ENCODE measurements around the gene FIZ1.
A peak's percentile ranks its signal among the peaks of the same experiment; 100 is the strongest.

The FIZ1 gene, protein sequence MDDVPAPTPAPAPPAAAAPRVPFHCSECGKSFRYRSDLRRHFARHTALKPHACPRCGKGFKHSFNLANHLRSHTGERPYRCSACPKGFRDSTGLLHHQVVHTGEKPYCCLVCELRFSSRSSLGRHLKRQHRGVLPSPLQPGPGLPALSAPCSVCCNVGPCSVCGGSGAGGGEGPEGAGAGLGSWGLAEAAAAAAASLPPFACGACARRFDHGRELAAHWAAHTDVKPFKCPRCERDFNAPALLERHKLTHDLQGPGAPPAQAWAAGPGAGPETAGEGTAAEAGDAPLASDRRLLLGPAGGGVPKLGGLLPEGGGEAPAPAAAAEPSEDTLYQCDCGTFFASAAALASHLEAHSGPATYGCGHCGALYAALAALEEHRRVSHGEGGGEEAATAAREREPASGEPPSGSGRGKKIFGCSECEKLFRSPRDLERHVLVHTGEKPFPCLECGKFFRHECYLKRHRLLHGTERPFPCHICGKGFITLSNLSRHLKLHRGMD

DNA sequence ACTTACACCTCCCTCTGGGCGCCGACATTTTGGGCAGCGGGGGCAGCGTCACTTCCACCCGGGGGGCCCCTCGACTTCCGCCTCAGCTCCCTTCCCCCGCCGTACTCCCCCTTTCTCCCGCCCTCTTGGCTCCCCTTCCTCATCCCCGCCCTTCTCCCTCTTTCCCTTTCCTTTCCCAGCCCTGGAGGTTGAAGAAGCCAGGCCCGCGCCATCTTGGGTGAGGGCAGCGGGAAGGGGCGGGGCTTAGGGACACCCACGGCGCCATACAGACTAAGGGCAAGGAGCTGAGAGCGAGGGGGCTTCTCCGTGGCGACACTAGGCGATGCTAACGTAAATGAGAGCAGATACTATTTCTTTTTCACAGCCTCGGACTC, at the start of gene FIZ1:
TSS of gene FIZ1 (minus strand) at position 50 of the 374 bp plus-strand sequence. CDS start 1,652 bp downstream, outside the sequence.
- DNase-seq, result peak; percentile 98 to 99 (median 99)

DNA sequence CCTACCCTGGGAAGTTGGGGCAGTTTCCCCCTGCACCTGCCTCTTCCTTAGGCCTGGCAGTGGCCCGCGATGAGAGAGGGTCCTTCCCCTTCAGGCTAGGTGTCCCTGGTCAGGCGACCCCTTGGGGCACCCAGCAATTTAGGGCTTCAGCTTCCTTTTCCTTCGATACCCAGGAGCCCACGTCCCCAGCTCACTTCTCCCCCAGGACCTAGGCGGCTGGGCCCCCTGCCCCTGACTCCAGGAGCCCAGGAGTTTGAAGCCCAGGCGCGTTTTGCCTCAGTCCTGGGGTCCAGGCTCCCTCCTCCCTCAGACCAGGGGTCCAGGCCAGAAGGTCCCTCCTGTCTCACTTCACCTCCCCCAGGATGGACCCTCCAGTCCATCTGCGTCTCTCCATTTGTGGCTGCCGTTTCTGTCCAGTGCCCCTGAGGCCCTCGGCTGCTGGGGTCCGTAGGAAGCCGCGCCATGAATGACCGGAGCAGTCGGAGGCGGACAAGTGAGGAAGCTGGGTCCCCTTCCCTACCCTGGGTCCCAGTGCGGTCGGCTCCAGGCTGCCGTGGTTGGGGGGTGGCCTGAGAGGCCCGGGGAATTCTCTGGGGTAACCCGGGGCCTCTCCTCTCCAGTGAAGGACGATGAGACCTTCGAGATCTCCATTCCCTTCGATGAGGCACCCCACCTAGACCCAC, 49.4 kb upstream of the FIZ1 start:
- peak; percentile 25 to 36 (median 35) for DNase-seq

DNA sequence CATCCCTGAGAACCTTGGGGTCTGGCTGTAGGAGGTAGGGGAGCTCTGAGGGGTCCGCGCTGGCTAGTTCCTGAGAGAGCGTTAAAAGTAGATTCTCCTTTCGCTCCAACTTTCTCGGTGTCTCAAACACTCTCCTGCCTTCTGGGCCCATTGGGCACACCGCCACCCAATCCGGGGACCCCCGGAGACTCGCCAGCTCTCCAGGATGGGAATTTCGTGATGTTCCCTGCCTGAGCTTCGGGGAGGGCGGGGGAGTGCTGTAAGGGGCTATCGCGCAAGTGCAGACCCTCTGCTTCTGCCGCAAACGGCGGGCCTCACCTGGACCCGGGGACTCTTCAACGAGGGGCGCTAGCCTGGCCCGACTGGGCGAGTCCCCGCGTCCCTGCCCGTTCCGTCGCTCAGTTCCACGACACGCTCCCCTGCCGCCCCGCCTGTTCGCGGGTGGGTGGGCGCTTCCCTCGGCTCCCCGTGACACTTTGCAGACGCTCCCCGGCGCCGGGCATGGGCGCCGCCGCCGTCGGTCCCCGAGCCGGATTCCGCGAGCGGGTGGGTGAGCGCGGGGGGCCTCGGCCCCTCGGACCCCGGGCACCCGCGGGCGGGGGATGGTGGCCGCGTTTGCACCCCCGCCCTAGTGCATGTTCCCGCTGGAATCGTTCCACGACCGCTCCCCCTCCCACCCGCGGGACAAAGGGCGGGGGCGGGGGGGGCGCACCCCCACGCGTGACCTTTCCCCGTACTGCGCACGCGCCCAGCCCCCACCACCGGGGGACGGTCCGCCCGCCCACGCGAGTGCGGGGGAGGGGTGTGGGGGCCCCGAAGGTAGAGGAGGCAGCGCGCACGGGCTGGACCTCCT, 48.6 kb upstream of the FIZ1 start, which contains the start of gene CCDC106:
TSS of gene CCDC106 (plus strand) at position 481 of the 853 bp plus-strand sequence. CDS start 835 bp downstream, outside the sequence.
- DNase-seq, result peak; percentile 58 to 80 (median 61)

DNA sequence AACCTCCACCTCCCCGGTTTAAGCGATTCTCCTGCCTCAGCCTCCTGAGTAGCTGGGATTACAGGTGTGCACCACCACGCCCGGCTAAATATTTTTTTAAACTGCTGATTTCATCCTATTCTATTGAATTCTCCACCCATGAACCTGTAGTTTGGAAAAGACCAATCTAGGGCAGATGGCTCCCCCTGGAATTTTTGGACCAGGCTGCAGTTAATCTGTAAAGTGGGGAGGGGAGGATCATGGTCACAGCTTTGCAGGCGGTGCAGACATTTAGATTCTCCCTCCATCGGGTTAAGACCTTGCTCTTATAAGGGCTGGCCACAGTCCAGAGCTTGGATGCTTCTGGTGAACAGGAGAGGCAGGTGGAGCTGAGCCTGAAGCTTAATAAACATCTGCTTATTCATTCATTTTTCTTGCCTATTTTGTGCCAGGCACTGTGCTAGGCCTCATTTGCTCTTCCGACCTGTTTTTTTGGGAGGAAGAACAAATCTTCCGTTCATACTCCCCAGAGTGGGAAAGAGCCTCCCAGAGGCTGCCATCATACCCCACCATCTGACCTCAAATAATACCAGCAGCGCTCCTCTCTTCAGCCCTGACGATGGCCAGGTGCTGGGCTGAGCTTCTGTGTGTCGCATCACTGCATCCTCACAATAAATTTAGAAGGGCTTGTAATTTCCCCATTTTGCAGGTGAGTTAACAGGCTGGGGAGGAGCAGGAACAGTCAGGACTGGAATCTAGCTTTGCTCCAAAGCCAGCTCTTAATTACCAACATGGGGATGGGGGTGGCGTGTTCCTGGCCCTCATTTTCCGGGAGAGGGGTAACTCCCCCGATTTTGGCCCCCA, 47.8 kb upstream of the FIZ1 start:
- DNase-seq, result no peak

DNA sequence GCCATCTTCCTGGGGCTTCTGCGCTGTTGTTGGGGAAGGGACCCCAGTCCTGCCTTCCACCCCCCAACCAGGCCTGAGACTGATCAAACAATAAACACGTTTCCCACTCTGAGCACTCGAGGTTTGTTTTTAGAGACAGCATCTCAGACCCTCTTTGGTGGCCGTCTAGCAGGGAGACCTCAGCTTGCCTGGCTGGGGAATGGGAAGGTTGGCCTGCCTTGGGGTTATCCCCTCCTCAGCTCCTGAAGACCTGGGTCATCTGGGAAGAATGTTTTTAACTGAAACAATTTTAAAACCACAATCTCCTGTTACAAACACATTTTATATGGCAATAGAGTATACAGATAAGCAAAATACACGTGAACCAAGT, 46.2 kb upstream of the FIZ1 start:
- DNase-seq, result no peak

DNA sequence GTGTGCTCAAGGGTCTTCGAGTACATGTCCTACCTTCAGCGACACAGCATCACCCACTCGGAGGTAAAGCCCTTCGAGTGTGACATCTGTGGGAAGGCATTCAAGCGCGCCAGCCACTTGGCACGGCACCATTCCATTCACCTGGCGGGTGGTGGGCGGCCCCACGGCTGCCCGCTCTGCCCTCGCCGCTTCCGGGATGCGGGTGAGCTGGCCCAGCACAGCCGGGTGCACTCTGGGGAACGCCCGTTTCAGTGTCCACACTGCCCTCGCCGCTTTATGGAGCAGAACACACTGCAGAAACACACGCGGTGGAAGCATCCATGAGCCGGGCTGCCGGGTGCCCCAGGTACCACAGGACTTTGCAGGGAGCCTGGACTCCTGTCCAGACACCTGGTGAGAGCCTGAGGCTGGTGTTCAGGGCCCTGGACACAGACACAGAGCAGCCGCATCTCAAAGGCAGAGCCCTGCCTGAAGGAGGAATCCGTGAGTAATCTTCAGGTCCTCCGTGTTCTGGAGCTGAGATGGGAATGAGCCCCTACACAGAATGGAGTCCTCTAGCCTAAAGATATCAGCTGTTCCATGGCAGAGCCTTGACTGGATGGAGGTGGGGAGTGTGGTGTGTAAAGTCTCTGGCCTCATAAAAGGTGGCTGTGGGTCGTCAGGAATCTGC, 45.7 kb upstream of the FIZ1 start:
- DNase-seq, result peak in 1 of 3 donors; percentile 16

DNA sequence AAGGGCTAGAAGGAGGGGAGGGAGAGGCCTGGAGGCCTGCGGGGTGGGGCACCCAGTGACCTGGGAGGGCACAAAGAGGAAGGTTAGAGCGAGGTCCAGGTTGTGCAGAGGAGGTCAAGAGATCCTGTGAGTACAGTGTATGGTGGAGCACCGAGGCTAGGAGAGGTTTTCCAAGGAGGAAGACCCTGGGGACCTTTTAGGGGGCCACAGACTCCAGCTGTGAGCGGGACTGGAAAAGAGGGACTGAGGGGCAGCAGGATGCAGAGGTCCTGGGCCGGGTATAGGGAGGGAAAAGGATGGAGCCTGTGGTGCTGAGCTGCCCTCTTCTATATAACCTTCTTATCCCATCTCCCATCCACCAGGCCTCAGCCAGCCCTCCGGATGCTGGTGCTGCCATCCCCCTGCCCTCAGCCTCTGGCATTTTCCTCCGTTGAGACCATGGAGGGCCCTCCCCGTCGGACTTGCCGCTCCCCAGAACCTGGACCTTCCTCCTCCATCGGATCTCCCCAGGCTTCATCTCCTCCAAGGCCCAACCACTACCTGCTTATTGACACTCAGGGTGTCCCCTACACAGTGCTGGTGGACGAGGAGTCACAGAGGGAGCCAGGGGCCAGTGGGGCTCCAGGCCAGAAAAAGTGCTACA, 45.0 kb upstream of the FIZ1 start:
- DNase-seq, result no peak

DNA sequence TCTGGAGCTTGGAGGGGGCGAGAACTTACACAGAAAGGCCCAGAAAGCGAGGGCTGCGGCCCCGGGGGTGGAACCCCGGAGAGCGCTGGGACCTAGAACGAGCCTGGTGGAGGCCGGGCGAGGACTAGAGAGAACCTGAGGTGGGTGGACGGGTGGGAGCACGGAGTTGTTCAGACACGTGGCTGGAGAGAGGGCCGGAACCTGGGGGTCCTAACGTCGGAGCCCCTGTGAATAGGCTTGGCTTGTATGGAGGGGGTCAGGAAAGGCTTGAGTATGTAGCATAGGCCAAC, 44.5 kb upstream of the FIZ1 start:
- DNase-seq, result no peak

DNA sequence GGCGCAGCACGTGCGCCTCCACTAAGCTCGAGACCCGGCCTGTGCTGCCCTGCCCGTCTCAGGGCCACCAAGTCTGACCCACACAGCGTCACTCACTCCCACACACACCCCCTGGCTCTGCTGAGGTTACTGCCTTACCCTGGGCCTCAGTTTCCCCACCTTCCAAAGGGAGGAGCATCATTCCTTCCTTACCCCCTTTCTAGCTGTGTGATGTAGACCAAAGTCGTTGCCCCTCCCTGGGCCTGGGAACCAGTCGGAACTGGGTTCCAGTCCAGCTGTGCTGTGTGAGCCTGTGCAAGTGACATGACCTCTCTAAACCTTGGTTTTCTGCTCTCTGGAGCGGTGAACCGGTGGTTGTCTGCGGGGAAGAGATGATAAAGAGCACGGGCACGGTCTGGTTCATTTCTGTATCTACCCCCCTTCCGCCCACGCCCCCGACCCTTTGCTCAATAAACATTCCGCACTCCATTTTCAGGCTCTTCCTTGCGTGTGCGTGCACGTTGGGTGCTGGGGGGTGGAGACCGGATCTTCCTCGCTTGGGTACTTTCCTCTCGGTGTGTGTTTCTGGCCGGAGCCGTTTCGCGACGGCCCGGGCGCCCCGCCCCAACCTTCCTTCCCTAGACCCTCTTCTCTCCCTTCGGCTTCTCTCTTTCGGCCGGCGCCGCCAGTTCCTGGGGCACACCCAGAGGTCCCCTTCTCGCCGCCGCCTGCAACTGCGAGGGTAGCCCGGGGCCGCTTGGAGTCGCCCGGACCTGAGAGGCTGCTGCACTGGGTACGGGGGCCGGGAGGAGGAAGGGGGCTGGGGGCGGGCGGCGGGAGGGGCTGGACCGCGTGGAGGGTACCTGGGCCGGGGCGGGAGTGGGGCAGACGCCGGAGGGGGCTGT, 43.9 kb upstream of the FIZ1 start, which contains the start of gene ZNF581:
TSS of gene ZNF581 (plus strand) at position 647 of the 884 bp plus-strand sequence. CDS start 923 bp downstream, outside the sequence.
- peak; percentile 69 to 88 (median 81) for DNase-seq

DNA sequence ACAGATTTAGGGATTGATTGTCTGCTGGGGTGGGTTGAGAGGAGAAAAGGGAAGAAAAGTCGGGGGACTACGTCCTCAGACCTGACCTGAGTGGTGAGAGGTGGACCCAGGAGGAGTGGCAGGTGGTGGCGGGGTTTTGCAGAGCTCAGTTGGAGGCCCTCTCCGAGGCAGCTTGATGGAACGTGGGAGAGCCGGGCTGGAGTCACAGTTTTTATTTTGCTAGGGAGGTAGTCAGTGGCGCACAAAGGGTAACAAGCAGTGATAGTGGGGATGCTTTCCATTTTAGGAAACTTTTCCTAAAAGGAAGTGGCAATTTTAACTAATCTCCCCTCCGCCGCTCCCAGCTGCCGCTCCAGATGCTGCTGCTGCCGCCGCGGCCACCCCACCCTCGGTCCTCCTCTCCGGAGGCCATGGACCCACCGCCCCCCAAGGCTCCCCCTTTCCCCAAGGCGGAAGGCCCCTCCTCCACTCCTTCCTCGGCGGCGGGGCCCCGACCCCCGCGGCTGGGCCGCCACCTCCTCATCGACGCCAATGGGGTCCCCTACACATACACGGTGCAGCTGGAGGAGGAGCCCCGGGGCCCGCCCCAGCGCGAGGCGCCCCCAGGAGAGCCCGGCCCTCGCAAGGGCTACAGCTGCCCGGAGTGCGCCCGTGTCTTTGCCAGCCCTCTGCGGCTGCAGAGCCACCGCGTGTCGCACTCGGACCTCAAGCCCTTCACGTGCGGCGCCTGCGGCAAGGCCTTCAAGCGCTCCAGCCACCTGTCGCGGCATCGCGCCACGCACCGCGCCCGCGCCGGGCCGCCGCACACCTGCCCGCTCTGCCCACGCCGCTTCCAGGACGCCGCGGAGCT, 43.1 kb upstream of the FIZ1 start:
- DNase-seq, result peak in 1 of 3 donors; percentile 19

DNA sequence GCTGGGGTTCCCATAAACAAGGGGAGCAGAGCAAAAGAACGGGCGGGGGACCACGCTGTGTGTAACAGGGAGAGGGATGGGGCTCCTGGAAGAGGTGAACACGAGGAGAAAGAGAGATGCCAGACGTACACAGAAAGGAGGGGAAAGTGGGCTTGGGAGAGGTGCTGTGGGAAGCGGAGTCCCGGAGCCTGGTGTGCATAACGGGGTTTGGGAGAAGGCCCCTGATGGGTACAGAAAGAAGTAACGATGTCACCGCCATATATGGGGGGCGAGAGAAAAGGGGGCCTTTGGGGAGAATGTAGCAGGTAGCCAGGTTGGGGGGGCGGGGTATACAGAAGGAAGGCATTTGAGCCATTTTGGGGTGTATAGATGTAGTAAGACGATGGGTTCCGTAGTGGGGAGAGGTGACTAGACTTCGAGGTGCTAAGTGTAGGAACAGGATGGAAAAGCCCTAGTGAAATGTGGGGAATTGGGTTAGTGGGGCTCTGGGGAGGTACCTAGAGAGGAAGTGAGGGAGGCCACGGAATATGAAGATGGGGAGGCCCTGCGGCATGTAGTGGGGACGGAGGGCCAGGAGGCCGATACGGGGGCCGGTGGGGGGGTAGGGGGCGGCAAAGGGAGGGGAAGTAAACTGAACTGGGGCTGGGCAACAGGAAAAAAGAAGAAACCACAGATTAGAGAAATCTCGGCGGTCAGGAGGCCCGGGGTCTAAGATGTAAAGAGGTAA, 42.3 kb upstream of the FIZ1 start:
- DNase-seq, result peak in 1 of 3 donors; percentile 26

DNA sequence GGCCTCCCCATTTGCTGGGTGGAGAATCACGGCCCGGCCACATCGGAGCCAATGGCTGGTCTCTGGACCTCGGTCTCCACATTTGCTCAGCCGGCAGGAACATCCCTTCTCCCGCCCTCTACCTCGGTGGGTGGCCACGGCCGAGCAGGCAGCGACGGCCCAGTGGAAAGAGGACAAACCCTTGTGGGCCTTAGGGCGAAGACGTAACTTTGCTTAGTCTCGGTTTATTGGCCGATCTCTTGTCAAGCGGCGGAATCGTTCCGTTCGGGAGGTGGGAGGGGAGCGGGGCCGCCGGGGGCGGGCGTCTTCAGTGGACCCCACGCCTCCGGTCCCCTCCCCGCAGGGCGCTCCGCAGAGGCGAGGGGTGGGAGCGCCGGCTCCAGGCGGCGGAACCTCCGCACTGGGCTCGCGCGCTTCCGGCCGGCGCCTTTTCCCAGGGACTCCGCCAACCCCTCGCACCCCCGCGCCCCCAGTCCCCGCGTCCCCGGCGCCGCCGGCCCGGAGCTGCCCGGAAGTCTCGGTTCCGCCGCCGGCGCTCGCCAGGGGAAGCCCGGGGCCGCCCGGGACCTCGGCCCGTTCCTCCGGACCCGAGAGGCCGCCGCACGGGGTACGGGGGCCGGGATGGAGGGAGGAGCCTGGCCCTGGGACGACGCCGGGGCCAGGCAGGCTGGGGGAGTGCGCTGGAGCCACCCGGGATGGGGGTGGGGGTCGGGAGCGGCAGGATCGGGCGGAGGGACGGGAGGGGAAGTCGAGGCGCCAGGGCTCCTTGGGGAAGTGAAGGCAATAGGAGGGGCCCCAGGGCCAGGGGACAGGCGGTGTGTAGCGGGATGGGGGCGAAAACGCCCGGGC, 41.5 kb upstream of the FIZ1 start, which contains the start of gene ZNF580:
TSS of gene ZNF580 (plus strand) at position 426 of the 849 bp plus-strand sequence. CDS start 1,507 bp downstream, outside the sequence.
- DNase-seq, result peak; percentile 56 to 86 (median 66)

DNA sequence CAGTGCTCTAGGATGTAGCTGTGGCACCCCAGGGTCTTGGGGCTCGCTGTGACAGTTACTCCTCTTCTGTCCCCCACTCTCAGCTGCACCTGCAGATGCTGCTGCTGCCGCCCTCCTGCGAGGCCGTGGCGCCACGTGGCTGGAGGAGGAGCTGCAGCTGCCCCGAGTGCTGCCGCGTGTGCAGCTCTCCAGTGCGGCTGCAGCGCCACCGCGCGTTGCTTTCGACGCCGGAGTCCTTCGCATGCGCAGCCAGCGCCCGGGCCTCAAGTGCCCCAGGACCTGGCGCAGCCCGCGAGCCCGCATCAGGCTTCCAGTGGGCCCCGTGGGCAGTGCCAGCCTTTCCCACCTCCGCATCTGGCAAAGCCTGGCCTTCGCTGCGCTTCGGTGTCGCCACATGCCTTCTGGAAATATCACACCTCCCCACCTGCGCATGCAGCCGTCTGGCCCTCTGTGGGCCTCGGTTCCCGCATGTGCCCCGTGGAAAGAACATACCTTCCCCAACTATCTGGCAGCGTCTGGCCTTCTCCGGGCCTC, 40.8 kb upstream of the FIZ1 start:
- DNase-seq, result peak; percentile 56 to 78 (median 70)

DNA sequence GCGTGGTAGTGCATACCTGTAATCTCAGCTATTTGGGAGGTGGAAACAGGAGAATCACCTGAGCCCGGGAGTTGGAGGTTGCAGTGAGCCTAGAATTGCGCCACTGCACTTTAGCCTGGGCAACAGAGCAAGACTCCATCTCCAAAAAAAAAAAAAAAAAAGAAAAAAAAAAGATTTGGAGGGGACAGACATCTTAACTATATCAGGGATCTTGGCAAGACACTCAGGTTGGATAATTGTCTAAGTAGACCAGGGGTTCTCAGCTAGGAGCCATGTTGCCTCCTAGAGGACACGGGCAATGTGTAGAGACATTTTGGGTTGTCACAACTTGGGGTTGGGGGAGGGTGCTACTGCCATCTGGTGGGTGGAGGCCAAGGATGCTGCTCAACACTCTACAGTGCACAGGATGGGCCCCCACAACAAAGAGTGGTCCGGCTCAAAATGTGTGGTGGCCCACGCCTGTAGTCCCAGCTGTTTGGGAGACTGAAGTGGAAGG, 39.6 kb upstream of the FIZ1 start:
- peak; percentile 65 to 71 (median 68) for DNase-seq

DNA sequence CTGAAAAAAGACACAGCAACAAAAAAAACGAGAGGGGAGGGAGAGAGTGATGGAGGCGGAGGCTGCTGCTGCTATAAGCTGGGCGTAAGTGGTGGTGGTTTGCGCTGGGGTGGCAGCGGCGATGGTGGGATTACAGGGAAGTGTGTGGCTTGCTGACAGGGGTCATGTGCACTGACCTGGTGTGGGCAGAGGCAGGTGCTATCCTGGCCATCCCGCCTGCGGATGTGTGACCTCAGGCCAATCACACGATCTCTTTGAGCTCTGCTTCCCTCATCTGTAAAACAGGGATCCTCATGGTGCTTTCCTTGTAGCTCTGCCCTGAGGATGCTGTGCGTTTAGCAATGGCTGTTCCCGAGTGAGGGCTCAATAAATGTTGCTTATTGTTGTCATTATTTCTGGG, 38.2 kb upstream of the FIZ1 start:
- no peak for DNase-seq

DNA sequence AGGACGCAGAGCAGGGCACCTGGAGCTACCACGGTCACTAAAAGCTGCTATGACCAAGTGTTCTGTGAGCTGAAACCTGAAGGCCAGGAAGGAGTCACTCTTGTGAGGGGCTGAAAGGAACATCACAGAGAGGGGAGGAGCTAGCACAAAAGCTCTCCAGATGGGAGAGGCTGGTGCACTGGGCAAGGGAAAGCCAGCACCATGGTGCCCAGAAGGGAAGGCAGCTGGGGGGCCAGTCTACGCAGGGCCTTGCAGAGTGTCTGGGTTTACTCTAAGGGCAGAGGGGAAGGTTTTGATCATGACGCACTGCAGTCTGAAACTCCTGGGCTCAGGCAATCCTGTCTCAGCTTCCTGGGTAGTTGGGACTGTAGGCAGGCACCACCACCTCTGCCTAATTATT, 37.4 kb upstream of the FIZ1 start:
- no peak for DNase-seq

Measured in suppressor macrophage treated with lipopolysaccharide for 1 hour (primary cell).